Measurements from ENCODE around the gene C16orf92.

Gene C16orf92

DNA sequence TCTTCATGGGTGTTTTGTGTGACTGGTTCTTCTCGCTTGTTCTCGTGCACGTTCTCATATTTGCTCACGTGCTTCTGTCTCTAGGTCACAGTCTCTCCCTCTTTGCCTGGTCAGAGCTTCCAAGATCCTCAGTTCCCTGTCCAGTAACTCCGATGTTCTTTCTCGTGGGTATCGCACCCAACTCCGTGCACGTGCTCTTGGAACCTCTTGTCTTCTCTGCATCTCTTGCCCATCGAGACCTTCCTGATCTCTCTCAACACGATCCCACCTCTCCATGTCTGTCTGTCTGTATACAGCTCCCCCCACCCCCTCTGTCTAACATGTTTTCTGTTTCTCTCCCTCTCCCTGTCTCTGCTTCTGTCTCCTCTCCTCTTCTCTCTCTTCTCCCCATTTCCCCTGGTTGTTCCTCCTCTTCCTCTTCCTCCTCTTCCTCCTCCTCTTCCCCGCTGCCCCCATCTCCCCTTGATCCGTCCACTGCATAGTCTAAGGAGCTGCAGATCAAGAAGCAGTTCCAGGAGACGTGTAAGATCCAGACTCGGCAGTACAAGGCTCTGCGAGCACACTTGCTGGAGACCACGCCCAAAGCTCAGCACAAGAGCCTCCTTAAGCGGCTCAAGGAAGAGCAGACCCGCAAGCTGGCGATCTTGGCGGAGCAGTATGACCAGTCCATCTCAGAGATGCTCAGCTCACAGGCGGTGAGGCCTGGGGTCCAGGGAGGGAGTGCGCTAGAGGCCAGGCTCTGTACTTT, 33.7 kb upstream of the C16orf92 start:
- no peak for DNase-seq (ENCODE audit: low spot score)

DNA sequence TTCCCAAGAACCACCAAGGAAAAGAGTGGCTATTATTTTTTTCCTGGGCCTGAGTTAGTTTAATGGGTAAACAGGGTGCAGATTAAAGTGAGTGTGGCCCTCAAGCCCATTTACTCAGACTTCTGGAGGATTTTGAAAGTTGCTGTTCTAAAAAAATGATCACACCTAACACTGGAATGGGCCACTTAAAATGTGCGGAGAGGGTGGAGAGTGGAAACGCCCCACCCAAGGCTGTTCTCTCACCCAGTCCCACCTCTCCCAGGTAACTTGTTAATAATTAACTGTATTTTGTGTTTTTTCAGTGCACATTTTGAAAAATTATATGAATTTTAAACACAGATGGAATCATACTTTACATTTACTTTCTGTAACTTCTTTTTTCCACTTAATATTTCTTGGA, 33.0 kb upstream of the C16orf92 start:
- no peak for DNase-seq (ENCODE audit: low spot score)

DNA sequence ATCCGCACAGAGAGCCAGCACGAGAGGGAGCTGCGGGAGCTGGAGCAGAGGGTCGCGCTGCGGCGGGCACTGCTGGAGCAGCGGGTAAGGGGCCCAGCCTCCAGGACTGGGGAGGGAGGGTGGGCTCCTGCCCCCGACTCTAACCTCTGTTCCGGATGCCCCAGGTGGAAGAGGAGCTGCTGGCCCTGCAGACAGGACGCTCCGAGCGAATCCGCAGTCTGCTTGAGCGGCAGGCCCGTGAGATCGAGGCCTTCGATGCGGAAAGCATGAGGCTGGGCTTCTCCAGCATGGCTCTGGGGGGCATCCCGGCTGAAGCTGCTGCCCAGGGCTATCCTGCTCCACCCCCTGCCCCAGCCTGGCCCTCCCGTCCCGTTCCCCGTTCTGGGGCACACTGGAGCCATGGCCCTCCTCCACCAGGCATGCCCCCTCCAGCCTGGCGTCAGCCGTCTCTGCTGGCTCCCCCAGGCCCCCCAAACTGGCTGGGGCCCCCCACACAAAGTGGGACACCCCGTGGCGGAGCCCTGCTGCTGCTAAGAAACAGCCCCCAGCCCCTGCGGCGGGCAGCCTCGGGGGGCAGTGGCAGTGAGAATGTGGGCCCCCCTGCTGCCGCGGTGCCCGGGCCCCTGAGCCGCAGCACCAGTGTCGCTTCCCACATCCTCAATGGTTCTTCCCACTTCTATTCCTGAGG, 32.0 kb upstream of the C16orf92 start:
- DNase-seq (ENCODE audit: low spot score), result no peak

DNA sequence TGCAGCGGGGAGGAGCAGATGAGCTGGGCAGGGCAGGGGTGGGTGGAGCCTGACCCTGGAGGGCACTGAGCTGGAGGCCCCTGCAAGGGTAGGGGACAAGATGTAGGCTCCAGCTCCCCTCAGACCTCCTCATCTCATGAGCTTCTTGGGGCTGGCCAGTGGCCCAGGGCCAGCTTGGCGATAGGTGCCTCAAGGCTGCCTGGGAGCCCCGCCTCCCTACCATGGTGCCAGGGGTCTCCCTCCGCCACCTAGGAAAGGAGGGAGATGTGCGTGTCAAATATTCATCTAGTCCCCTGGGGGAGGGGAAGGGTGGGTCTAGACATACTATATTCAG, 31.5 kb upstream of the C16orf92 start:
- no peak for DNase-seq (ENCODE audit: low spot score)

DNA sequence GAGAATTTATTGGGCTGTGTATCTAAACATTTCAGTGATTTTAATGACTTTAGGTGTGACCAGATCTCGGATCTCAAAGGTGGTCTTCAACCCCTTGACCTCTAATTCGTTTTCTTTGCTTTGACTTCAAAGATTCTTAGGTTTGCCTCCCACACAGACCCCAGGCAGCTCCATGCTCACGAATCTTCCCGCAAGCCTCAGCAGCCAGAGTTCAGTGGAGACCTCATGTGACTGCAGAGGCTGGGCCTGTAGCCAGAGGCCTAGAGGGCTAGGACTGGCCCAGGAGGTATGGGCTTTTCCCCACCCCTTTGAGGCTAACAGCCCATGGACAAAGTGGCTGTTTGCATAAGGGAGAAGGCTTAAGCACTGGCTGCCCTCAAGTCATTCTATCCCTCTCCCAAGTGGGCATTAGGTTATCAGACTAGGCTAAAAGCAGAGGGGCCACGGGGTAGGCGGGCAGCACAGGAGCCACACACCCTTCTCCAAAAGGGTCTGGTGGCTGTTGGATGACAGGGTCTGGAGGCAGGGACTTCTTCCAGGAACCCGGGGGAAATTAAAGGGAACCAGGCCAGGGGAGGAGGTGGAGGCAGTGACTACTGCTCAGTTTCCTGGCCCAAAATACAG, 30.5 kb upstream of the C16orf92 start:
- DNase-seq (ENCODE audit: low spot score), result no peak

DNA sequence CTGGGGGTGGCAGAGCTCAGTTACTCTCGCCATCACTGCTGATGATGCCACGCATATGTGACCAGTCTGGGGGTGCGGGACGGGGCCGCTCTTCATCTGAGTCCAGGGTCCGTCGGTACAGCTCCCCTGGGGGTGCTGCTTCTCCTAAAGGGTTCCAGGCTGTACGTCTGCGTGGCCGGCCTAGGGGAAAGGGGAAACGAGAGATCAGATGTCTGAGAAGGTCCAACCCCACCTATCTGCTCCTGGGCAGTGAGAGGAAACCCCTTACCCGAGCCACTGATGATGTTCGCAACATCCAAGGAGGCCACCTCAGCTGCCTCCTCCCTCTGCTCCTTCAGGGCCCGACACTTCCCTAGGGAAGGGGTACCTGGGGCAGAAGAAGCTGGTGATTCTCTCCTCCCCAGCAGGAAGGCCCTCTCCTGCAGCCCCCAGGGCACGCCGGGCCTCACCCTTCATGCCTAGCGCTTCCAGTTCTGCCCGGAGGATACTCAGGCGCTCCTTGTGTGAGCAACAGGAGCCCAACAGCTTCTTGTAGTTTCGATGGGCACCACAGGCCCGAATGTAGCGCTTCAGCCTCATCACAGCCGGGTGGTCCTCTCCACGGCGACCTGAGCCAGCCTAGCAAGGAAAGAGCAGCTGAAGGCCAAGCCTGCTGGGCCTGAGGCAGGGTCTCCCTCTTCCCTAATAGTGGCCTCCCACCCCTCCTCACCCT, 29.7 kb upstream of the C16orf92 start:
- DNase-seq (ENCODE audit: low spot score), result no peak

DNA sequence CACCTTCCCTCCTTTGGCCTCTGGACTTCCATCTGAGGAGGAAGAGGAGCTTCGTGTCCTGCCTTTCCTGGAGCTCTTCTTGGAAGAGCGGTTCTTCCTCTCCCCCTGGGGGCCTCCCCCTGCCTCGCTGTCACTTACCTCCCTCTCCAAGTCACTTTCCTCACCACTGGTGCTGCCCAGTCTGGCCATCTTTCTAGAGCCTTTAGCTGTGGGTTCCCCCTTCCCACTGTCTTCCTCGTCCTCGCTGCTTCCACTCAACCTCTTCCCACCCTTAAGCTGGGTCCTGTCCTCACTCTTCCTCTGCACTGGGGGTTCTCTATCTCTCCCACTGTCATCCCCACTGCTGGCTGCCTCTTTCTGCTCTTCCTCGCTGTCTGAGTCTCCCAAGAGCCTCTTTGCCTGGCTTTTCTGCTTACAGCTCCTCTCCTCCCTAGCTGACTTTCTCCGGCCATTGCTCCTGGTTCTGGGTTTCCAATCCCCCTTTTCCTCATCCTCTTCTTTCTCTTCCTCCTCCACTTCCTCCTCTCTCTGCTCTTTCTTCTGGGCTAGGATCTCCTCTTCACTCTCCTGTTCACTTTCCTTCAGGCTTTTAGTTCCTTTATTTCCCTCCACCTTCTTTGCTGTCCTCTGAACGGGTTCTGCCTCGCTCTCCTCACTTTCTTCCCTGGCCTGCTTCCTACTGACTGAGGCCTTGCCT, 28.9 kb upstream of the C16orf92 start:
- no peak for DNase-seq (ENCODE audit: low spot score)

DNA sequence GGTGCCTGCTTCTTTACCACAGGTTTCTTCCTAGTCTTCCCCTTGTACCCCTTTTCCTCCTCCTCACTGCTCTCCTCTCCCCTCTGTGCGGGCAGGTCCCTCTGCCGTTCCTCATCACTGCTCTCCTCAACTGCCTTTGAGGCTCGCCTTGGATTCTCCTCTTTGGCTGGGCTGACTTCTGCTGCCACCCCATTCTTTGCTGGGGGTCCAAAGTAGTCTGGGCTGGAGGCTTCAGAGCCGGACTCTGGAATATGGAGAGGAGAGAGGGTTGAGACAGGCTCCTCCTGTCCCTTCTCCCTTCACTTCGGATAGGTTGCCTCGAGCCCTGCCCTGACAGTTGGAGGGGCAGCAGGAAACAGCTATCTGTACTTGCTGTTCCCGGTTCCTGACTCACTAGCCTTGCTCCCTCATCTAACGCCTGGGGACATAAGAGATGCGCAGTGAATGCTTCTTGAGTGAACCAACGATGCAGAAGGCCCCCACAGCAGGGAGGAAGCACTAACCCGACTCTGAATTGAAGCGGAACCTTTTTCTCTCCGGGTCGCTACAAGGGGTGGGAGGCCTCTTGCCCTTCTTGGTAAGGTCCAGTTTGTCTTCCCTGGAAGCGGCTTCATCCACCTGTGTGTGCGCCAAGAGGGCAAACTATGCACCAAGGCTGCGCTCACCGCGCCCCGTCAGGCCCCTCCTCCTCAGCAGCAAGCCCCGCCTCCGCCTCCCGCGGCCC, 28.2 kb upstream of the C16orf92 start:
- DNase-seq (ENCODE audit: low spot score), result no peak

DNA sequence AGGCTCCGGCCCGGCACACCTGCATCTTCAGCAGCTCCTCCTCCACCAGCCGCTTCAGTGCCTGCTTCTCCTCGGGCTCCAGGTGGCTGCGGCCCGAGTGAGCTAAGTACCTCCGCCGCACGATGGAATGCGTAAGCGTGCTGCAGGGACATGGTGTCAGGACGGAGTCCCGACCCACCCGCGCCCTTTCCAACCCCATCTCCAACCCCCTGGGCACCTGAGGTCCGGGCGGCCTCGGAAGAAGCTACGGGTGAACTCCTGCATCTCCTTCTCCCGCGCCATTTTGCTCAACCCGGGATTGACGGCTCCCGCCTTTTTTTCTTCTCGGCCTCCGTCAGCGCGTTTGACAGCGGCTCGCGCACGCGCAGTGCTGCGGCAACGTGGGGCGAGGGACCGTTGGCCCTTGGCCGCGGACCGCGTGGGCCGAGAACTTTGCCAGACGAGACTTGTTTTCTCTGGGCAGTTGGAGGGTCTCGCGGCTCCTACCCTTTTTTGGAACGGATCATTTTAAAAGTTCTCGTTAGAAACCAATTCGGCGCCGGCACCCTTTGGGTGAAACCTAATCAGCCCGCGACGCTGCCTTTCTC, 27.6 kb upstream of the C16orf92 start, which contains the start of gene HIRIP3:
Gene HIRIP3 (minus strand): TSS at position 294 of the 587 bp plus-strand sequence. CDS start 12 bp downstream, at position 282.
- DNase-seq (ENCODE audit: low spot score), result peak; percentile 92

DNA sequence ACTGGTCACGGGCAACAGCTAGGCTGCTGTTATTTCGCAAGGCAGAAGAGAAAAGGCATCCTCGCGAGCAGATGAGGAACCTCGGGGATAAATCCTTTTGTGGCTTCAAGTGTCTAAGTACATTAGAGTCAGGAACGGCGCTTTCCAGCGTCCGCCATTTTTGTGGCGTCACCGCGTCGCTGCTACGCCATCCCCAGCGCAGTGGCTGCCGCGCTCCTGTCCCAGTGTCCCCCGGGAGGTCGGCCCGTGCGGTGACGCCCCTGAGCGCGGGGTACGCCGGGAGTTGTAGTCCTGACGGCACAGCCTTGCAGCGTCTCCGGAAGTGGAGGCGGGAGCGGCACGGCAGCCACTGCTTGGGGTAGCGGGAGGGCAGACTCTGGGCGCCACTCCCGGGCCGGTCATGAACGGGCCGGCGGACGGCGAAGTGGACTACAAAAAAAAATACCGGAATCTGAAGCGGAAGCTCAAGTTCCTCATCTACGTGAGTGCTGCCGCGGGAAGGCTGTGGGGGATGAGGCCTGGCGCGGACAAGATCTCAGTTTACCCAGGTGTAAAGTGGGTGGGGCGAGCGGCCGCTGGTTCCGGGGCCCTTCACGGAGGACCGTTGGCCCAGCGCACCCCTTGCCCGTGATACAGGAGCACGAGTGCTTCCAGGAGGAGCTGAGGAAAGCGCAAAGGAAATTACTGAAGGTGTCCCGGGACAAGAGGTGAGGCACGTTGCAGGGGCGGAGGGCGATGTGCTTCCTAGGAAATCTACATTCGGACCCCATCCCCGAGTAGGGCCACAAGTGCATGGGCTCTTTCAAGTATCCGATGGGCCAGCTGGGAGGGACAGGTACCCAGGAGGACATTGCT, 26.9 kb upstream of the C16orf92 start, which contains the start of gene INO80E:
Gene INO80E (plus strand): TSS at position 331 of the 855 bp plus-strand sequence. CDS start 70 bp downstream, at position 401.
- DNase-seq (ENCODE audit: low spot score), result peak; percentile 98

DNA sequence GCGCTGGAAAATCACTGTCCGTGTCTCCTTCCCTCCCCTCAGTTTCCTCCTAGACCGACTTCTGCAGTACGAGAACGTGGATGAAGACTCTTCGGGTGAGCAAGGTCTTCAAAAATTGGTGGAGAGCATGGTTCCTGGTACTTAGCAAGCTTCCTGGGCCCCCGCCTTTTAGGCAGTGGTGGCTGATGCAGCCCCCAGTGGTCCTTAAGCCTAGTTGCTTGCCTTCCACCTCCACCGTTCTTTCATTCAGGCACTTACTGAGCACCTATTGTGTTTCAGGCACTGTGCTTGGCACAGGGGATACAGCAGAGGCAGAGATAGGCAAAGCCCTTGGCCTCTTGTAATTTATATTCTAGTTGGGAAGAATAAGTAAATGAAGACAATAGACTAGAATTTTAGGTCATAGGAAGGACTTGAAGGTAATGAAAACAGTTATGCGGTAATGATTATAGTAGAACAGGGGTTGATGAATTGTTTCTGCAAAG, 26.2 kb upstream of the C16orf92 start:
- DNase-seq (ENCODE audit: low spot score), result no peak

DNA sequence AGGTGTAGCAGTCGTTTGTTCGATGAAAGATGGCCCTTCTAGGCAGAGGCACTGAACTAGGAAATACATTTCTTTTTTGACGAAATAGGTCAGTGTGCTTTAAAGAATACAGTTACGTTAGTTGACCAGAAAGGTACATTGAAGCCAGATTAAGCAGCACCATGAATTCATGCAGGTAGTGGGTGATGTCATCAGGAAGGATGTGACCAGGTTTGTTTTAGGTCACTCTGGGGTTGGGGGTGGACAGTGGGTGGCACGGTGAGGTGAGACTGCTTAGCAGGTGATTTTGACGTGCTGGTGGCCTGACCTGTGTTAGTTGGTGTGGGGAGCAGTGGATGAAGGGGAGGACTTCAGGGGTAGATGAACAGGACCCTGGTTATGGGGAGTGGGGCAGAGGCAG, 23.4 kb upstream of the C16orf92 start:
- no peak for DNase-seq (ENCODE audit: low spot score)

DNA sequence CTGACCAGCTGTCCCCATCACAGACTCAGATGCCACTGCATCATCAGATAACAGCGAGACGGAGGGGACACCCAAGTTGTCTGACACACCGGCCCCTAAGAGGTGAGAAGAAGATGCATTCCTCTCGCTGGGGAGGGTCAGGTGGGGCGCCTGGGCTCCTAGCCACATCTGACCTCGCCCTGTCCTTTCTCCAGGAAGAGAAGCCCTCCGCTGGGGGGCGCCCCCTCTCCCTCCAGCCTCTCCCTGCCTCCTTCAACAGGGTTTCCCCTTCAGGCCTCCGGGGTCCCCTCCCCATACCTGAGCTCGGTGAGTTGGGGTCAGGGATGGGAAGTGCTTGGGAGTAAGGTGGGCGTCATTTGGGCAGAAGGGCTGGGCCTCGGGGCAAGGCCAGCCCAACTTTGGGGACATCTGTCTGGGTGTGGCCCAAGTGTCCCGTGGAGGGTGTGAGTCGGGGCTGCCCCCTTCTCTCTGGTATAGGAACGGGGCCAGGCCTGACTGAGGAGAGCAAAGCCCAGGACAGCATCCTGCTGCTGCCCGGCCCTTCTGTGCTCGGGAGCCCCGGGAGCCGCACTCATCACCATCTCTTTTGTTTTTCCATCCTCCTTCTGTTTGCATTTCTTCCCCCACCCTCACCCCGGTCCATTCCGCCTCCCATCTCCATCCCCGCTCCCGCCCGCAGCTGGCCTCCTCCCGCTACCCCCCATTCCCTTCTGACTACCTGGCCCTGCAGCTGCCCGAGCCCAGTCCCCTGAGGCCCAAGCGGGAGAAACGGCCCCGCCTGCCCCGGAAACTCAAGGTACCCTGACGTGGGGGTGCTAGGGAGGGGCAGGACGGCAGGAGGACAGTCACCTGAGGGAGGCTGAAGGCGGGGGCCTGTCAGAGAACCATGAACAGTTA, 22.0 kb upstream of the C16orf92 start:
- no peak for DNase-seq (ENCODE audit: low spot score)

DNA sequence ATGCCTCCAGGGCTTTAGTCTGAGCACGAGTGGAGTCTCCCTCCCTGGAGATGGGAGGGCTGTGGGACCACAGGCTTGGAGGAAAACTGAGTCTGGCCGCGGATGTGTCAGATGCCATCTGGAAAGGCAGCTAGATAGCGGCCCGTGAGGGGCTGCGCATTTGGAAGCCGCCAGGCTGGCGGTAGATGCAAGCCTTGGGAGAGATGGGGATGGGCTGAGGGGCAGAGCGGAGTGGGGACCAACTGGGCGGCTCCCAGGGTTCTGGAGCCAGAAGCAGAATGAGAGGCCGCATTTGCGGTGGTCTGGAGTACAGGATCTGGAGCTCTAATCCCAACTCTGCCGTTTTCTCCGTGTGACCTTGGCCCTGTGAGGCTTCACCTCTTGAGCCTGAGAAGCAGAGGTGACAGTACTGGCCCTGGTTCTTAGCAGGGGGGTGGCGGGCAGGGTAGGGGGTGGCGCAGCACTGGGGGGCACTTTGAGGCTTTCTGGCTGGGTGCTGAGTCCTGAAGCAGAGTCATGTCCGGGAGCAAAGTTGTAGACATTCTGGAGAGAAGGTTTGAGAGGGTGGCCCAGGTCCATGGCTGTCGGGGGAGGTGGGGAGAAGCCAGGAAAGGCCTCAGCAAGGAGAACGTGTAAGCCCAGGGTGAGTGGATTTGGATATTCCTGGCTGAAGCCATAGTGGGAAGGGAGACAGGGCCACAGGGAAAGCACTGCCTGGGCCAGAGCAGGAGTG, 20.2 kb upstream of the C16orf92 start:
- no peak for DNase-seq (ENCODE audit: low spot score)

DNA sequence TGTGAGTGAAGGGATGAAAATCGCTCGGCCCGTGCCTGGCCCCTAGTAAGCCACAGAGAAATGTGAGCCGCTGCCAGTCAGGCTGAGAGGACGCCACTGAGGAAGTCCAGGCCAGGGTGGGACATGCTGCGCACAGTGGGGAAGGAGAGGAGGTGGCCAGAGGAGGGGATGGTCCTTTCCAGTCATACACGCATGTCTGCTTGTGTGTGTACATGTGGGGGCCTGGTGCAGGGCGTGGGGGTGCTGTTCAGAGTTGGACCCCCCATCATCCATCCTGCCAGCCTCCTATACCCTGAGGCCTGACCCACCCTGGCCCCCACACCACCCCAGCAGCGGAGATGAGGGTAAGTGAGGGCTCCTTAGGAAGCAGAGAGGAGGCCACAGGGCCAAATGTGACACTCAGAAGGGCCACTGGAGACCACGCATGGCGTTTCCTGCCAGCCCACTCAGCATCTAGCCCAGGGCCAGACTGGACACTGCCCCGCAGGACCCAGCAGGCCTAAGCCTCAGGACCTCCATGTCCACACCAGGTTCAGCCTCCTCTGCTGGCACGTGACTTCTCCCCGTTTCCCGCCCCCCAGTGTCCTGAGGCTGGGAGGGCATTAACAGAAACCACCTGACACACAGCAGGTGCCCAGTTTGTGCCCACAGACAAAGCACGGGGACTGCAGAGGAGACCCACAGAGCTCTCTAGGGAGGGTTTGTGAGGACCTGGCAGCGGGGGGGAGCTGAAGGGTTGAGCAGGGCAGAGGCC, 19.2 kb upstream of the C16orf92 start:
- no peak for DNase-seq (ENCODE audit: low spot score)

DNA sequence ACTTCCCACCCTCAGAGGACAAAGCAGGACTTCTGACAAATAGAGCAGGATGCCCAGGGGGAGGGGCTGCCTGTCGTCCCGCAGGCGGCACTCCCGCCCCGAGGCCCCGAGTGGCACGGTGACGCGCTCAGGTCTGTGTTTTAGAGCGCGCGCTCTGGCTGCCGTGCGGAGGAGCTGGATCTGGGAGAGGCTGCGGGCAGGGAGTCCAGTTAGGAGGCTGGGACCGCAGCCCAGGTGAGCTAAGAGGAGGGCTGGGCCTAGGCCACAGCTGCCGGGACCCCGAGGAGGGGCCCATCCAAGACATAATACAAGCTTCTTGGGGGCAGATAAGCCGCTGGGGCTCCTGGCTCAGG, 18.6 kb upstream of the C16orf92 start:
- no peak for DNase-seq (ENCODE audit: low spot score)

DNA sequence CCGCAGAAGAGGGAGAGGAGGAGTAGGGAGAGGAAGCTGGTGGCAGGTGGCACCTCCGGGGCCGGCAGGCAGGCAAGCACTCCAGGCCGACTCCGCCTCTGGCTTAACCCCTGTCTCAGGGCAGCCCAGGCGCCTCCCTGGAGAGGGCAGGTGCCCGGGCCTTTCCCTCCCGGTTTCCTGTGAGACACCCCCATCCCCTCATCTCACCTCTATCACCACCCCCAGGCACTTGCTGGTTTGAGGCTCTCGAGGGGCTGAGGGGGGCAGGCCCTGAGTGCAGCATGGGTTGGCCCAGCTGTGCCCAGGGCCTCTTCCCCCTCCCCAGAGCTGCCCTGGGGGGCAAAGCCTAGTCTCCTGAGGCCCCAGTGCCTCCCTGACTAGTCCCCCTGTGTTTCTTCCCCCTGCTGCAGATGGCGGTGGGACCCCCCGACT, 18.2 kb upstream of the C16orf92 start:
- peak; percentile 57 for DNase-seq (ENCODE audit: low spot score)

All from D341Med (cell line).